LNCAP (cell line): ENCODE data around the gene ALDOB.

ENCODE experiments used
- CTCF ChIP-seq: fragments of 450-650 bp; IDR thresholded peaks from 2 replicates; pipeline ENCODE4 v1.5.1; 2017; ENCODE audit warnings: mild to moderate bottlenecking

ALDOB gene

DNA sequence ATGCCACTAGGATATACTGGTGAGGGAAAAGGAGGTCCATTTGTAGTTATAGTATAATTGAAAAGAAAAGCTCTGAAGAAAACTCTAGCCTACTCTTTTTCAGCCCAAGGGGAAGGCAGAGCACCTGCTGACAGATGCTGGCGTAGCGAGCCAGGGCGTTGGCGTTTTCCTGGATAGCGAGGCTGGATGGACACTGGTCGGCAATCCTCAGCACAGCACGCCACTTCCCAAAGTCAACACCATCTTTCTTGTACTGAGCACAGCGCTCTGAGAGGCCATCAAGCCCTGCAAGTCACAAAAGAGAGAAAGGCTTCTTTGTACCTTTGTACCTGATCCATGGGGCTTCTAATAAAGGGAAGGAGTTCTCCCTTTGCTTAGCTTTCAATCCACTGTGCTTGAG, 8.2 kb downstream of the ALDOB start:
- no peak for TF ChIP-seq CTCF

- no peak for TF ChIP-seq CTCF
Observed at GRCh38 chr9:101421653-101422065, 13.9 kb downstream of the ALDOB start.

DNA sequence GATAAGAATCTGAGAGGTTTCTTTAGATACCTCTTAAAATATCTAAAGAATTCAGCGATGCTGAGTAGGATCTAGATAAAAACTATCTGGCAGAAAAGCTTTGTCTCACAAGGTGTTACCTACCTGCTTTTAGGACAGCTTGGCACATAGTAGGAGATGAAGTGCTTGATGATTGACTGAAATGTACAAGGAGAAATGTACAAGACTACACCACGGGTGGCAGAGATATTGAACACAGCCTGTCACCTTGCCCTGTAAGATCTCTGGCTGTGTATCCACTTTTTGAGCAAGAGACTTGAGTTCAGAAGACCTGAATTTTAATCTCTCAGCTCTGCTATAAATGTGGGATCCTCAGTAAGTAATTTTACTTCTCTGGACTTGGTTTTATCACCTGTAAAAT, 15.7 kb downstream of the ALDOB start:
- TF ChIP-seq CTCF: no peak

DNA sequence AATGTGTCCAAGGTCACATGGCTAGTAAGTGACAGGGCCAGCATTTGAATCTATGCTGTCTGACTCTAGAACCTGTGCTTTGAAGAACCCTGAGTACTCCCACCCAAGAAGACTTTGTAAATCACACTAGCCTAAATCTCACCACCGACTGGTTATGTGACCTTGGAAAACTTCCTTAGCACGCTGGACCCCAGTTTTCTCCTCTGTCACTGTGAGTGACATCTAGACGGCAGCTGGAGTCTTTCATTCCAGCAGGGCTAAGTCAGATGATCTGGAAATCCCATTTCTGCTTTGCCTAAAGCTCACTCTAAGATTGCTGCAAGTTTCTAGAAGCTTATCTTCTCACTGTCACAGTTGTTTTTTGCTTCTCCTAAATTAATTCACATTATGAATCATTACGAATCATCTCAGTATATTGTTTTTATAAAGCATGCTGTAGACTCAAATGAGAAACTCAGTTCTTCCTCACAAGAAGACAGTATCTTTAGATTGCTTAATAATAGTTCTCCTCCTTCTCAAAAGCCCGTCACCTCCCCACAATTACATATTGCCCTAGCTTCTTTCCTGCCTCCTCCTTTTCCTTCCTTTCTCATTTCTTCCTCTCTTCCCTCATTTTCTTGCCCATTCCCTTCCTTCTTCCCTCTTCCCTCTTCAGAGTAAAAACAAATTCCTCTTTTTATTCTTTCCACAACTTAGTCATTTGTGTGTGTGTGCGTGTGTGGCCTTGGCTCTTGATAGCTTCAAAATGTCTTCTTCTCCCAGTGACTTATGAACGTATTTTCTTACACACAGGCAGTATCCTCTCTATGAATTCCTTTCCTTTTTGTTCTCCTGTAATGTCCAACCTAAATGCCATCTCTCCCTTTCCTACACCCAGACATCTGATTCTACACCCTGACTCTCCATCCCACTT, 16.8 kb downstream of the ALDOB start:
- no peak for TF ChIP-seq CTCF

- no peak for TF ChIP-seq CTCF
Observed at GRCh38 chr9:101417977-101418376, 17.6 kb downstream of the ALDOB start.

DNA sequence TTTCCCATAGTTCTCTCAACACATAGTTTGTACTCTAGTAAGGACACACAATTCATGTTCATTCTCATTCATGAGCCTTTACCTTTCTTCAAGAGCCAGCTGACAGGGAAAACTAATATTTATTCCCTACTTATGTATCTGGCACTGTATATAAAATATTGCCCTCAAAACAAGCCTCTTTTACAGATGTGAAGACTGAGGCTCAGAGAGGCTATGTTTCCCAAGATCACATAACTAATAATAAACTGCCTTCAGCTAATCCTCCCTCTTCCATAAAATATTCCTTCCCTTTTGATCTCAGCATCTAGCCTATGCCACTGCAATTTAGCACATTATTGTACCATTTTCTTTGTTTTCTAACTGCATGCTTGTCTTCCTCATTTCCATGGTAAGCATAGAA, 18.2 kb downstream of the ALDOB start:
- TF ChIP-seq CTCF: no peak

DNA sequence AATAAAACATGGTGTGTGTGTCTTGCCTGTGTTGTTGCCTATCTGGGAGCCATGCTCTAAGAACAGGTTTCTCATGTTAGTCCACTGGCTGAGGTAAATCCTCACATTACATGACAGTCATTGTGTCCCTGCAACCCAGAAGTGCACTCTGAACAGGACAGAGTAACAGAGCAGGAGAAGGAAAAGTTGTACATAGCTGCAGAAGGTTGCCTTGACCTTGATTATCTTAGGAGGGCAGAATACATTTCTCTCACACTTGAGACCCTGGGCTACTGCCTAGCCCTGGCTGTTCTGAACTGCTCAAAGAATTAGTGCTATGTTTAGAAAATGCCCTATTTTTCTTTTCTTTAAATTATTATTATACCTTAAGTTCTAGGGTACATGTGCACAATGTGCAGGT, 20.0 kb downstream of the ALDOB start:
- TF ChIP-seq CTCF: no peak
